WERI-Rb-1 (cell line): ENCODE measurements around the gene OR5B2.

Experiments used
- DNase-seq: peaks from one replicate; pipeline ENCODE4 v3.0.0-alpha.2; 2020
- H3K27ac ChIP-seq: fragments of 250-450 bp; sonication (Bioruptor Pico); 2 replicates; pipeline ENCODE4 v1.5.1; 2020; ENCODE audit warnings: mild to moderate bottlenecking, moderate library complexity
- H3K27me3 ChIP-seq: fragments of 250-450 bp; sonication (Bioruptor Pico); 2 replicates; pipeline ENCODE4 v1.5.1; 2021; ENCODE audit warnings: mild to moderate bottlenecking, low read depth, moderate library complexity; ENCODE audit not compliant: insufficient read depth, severe bottlenecking
- H3K36me3 ChIP-seq: fragments of 250-450 bp; sonication (Bioruptor Pico); 2 replicates; pipeline ENCODE4 v1.5.1; 2020; ENCODE audit warnings: mild to moderate bottlenecking, moderate library complexity
- H3K4me3 ChIP-seq: 2 replicates; pipeline ENCODE4 v1.5.1; 2011; ENCODE audit warnings: low read depth, mild to moderate bottlenecking, control low read depth, low read length
- H3K9me3 ChIP-seq: fragments of 250-450 bp; sonication (Bioruptor Pico); 2 replicates; pipeline ENCODE4 v1.5.1; 2021; ENCODE audit warnings: mild to moderate bottlenecking, moderate library complexity; ENCODE audit not compliant: severe bottlenecking
- TF ChIP-seq, protein P1 (sequence below): IDR thresholded peaks from 2 replicates; pipeline ENCODE4 v1.5.1; 2011; ENCODE audit warnings: low read depth, mild to moderate bottlenecking, control low read depth, inconsistent platforms, low read length

OR5B2 gene

DNA sequence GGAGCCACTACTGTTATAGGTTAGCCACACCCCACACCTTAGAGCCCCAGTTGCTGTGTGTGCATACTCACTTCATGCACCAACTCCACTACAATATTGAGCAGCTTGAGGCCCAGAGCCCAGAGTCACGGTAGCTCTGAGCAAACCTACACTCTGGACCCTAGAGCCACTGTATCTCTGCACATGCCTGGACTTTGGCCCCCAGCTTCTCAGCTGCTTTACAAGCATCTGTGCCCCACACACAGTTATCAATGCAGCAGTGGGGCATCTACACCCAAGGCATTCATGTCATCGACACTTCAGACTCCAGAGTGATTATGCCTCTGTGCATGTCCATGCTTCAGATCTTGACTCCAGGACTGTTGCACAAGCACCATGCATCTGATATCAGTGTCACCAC is 16.4 kb upstream of the OR5B2 start:
- Histone ChIP-seq H3K4me3 (no peak overlapping the region), H3K27me3 (peaks cover 41% of the 10 kb centered on the region), H3K36me3 (no peaks in the 10 kb centered on the region), H3K27ac (no peak overlapping the region), H3K9me3 (no peaks in the 10 kb centered on the region)
- no peak for DNase-seq
- TF ChIP-seq, protein P1, sequence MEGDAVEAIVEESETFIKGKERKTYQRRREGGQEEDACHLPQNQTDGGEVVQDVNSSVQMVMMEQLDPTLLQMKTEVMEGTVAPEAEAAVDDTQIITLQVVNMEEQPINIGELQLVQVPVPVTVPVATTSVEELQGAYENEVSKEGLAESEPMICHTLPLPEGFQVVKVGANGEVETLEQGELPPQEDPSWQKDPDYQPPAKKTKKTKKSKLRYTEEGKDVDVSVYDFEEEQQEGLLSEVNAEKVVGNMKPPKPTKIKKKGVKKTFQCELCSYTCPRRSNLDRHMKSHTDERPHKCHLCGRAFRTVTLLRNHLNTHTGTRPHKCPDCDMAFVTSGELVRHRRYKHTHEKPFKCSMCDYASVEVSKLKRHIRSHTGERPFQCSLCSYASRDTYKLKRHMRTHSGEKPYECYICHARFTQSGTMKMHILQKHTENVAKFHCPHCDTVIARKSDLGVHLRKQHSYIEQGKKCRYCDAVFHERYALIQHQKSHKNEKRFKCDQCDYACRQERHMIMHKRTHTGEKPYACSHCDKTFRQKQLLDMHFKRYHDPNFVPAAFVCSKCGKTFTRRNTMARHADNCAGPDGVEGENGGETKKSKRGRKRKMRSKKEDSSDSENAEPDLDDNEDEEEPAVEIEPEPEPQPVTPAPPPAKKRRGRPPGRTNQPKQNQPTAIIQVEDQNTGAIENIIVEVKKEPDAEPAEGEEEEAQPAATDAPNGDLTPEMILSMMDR, result no peak

DNA sequence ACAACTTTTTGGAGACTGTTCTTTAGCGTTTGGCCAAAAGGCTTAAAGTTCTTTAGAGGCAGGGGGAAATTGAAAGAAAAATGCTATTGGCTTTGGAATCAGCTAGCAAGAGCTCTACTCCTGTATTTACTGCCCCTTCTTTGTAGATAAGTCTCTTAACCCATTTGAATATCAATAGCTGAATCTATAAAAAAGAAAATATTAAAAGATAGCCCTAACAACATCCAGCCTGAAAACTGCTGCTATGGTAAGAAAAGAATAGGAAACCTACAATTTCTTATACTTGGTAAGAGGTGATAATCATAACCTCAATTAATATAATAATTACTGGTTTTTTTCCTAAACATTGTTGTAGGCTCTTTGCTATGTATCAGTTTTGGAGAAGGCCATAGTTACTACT is 14.2 kb upstream of the OR5B2 start, which contains the start of gene OR5B12:
Gene OR5B12 (minus strand): TSS at position 101 of the 400 bp plus-strand sequence. CDS start 2,085 bp downstream, outside the sequence.
- H3K4me3 ChIP-seq, result no peak within 1 kb of the TSS
- no peak within 1 kb of the TSS for H3K27ac ChIP-seq
- no peaks in the 10 kb centered on the region for H3K9me3 ChIP-seq
- DNase-seq, result no peak
- H3K27me3 ChIP-seq, result peaks cover 32% of the 10 kb centered on the region
- TF ChIP-seq, protein P1, result no peak
- H3K36me3 ChIP-seq, result no peaks in the 10 kb centered on the region

DNA sequence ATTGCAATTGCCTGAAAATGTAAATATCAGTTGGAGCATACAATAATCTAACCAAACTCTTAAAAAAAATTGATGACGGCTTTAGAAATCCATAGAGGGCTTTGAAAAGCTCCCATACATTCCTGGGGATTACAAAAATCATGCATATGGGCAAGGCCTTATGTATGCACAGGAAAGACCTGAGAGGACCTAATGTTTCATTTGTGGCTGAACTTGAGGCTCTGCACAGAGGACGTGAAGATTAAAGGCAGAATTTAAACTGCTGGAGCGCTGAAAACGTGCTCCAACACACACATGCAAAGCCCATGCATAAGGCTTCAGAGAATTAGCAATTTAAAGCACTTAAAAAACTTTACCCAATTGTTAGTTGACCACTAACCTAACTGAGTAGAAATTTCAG is 10.6 kb upstream of the OR5B2 start:
- DNase-seq, result no peak
- Histone ChIP-seq H3K9me3 (no peaks in the 10 kb centered on the region), H3K27me3 (peaks cover 37% of the 10 kb centered on the region), H3K4me3 (no peak overlapping the region), H3K36me3 (no peaks in the 10 kb centered on the region), H3K27ac (no peak overlapping the region)
- TF ChIP-seq, protein P1, result no peak

DNA sequence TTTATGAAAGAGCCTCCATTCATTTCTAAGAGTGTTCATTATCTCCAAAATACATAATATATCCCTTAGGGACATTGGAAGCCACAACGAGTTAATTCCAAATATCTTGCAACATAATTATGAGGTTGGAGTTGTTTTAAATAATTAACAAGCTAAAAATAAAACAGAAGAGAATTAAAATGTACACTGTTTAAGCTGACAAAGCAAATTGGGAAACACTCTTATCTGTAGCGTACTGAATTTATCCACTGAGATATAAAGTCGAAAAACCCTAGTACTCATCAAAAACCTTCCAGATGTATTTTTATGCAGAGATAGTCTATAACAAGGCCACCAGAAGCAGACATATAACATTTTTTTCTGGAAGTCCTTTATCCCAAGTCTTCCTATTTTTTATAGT is 6.3 kb upstream of the OR5B2 start:
- TF ChIP-seq, protein P1, result no peak
- Histone ChIP-seq H3K36me3 (no peaks in the 10 kb centered on the region), H3K9me3 (no peaks in the 10 kb centered on the region), H3K27ac (no peak overlapping the region), H3K27me3 (peaks cover 28% of the 10 kb centered on the region), H3K4me3 (no peak overlapping the region)
- DNase-seq, result no peak

DNA sequence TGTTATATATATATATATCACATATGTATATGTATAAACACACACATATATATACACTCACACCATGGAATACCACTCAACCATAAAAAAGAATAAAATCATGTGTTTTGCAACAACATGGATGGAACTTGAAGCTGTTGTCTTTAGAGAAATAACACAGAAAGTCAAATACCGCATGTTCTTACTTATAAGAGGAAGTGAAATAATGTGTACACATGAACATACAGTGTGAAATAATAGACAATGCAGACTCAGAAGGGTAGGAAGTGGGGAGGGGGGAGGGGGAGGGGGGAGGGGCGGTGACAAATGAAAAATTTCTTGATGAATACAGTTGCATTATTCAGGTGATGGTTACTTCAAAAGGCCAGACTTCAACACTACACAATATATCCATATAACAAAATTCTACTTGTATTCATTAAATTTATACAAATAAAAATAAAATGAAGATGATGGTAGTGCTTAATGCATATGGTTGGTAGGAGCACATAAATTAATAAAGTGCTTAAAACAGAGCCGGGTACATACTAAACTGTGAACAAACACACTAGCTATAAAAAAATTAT is 5.8 kb upstream of the OR5B2 start:
- H3K27me3 ChIP-seq, result peaks cover 28% of the 10 kb centered on the region
- H3K27ac ChIP-seq, result no peak overlapping the region
- no peak overlapping the region for H3K4me3 ChIP-seq
- no peaks in the 10 kb centered on the region for H3K9me3 ChIP-seq
- DNase-seq, result no peak
- TF ChIP-seq, protein P1, result no peak
- H3K36me3 ChIP-seq, result no peaks in the 10 kb centered on the region

DNA sequence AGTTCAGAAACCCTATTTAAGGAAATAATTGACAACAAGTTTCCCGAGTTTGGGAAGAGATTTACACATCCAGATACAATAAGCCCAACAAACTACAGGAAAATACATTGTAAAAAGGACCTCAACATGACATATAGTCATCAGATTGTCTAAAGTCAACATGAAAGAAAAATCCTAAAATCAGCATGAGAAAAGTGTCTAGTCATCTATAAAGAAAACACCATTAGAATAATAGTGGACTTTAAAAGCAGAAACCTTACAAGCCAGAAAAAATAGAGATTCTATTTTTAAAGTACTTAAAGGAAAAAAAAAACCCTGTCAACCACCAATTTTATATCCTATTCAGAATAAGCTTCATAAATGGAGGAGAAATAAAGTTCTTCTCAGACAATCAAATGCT is 1.4 kb upstream of the OR5B2 start:
- Histone ChIP-seq H3K27me3 (peaks cover 29% of the 10 kb centered on the region), H3K4me3 (no peak overlapping the region), H3K9me3 (no peaks in the 10 kb centered on the region), H3K27ac (no peak overlapping the region), H3K36me3 (no peaks in the 10 kb centered on the region)
- TF ChIP-seq, protein P1, result no peak
- DNase-seq, result no peak
